Endothelial cell of umbilical vein (primary cell): Measurements from ENCODE around the gene RANBP1. TPM values are rescaled to one million over a fixed set of nuclear protein-coding genes. Genes with fewer than 3 reads are reported as not detected.

Source experiments
- BruUV-seq: library from RNA; stranded (reverse); fragments of 400-500 nt; replicated peaks from 2 replicates; lab custom pipeline; 2021; lab: Mats Ljungman, UMichigan
- CTCF ChIA-PET: fragments of 300-600, 350-600 bp; sonication (Branson Sonifier 250); formaldehyde crosslinking; loops from one replicate; lab custom pipeline; 2021; ENCODE audit warnings: antibody characterized with exemption, inconsistent platforms; lab: Charles Lee
- POLR2A ChIA-PET: fragments of 300-600, 350-600 bp; sonication (Branson Sonifier 250); formaldehyde crosslinking; loops from one replicate; lab custom pipeline; 2021; ENCODE audit warnings: antibody characterized with exemption, inconsistent platforms; lab: Charles Lee
- DNase-seq: peaks from one replicate; pipeline ENCODE4 v3.0.0-alpha.2; 2011; ENCODE audit warnings: low read depth, low spot score
- FAIRE-seq: peaks from 2 replicates; lab custom pipeline; 2011; peaks lifted over from hg19 to GRCh38; lab: Jason Lieb, UNC
- H2AFZ ChIP-seq: 2 replicates; pipeline ENCODE4 v1.6.0; 2012; ENCODE audit warnings: low read depth, low read length, control low read depth, inconsistent platforms
- H3K27ac ChIP-seq: 2 replicates; pipeline ENCODE4 v1.5.1; 2011; ENCODE audit warnings: low read depth, mild to moderate bottlenecking, control low read depth, low read length, moderate library complexity; ENCODE audit not compliant: insufficient read depth
- H3K27me3 ChIP-seq, 2 experiments: 2 replicates each; pipeline versions ENCODE4 v1.6.0 to v1.6.1; 2011; ENCODE audit warnings: low read length in 2 of 2, mixed read lengths in 1 of 2; ENCODE audit not compliant: control insufficient read depth in 2 of 2, insufficient read depth in 2 of 2
- H3K36me3 ChIP-seq, 2 experiments: 2 replicates in 1 of 2; 3 replicates in 1 of 2; pipeline ENCODE4 v1.5.1; 2011; ENCODE audit warnings: low read length in 2 of 2, mild to moderate bottlenecking in 1 of 2, moderate library complexity in 1 of 2; ENCODE audit not compliant: control insufficient read depth in 2 of 2, insufficient read depth in 2 of 2; ENCODE audit errors: extremely low read depth in 1 of 2
- H3K4me1 ChIP-seq: 3 replicates; pipeline ENCODE4 v1.5.1; 2011; ENCODE audit warnings: mild to moderate bottlenecking, low read length; ENCODE audit not compliant: control insufficient read depth, insufficient read depth; ENCODE audit errors: extremely low read depth
- H3K4me2 ChIP-seq: 2 replicates; pipeline ENCODE4 v1.6.1; 2011; ENCODE audit warnings: low read length, control low read depth, mixed read lengths; ENCODE audit not compliant: insufficient read depth
- H3K4me3 ChIP-seq, 3 experiments: fragments of 200-600 bp in 1 of 3; sonication (generic), shearing (Covaris generic) in 1 of 3; replicated peaks in 1 of 3; 2 replicates each; pipeline ENCODE4 v1.5.1; 2011 to 2016; ENCODE audit warnings: control low read depth in 3 of 3, low read length in 3 of 3, mild to moderate bottlenecking in 2 of 3, inconsistent platforms in 1 of 3, low read depth in 1 of 3, moderate library complexity in 1 of 3; ENCODE audit not compliant: insufficient read depth in 1 of 3
- H3K79me2 ChIP-seq: 2 replicates; pipeline ENCODE4 v1.6.0; 2012; ENCODE audit warnings: low read length, inconsistent platforms; ENCODE audit not compliant: control insufficient read depth, insufficient read depth
- H3K9ac ChIP-seq: replicated peaks from 2 replicates; pipeline ENCODE3; 2011; ENCODE audit warnings: low read length, control low read depth; ENCODE audit not compliant: insufficient read depth; ENCODE audit errors: extremely low read depth
- H3K9me1 ChIP-seq: replicated peaks from 3 replicates; pipeline ENCODE4 v1.6.0; 2011; ENCODE audit warnings: mild to moderate bottlenecking, low read length; ENCODE audit not compliant: control insufficient read depth, insufficient read depth; ENCODE audit errors: extremely low read depth
- H3K9me3 ChIP-seq: replicated peaks from 2 replicates; pipeline ENCODE4 v1.5.1; 2012; ENCODE audit warnings: low read length, inconsistent platforms; ENCODE audit not compliant: control insufficient read depth, insufficient read depth
- H4K20me1 ChIP-seq: replicated peaks from 2 replicates; pipeline ENCODE3; 2011; ENCODE audit warnings: mild to moderate bottlenecking, low read length; ENCODE audit not compliant: control insufficient read depth, insufficient read depth; ENCODE audit errors: extremely low read depth
- CTCF ChIP-seq, 2 donors: IDR thresholded peaks; 1 replicate in 1 of 2; 2 replicates in 1 of 2; pipeline ENCODE4 v1.5.1; 2011; ENCODE audit warnings: low read length in 2 of 2, mild to moderate bottlenecking in 2 of 2, moderate library complexity in 2 of 2, control low read depth in 1 of 2, inconsistent platforms in 1 of 2, low read depth in 1 of 2; ENCODE audit not compliant: insufficient read depth in 1 of 2; ENCODE audit errors: extremely low read depth in 1 of 2
- EZH2 ChIP-seq: IDR thresholded peaks from 2 replicates; pipeline ENCODE4 v1.6.1; 2012; ENCODE audit warnings: borderline replicate concordance, low read depth, mild to moderate bottlenecking, moderate library complexity, low read length, inconsistent platforms; ENCODE audit not compliant: severe bottlenecking
- FOS ChIP-seq: IDR thresholded peaks from 2 replicates; pipeline ENCODE4 v1.6.1; 2011; ENCODE audit warnings: mild to moderate bottlenecking, low read length, moderate library complexity, borderline replicate concordance; ENCODE audit not compliant: insufficient read depth
- GATA2 ChIP-seq: IDR thresholded peaks from 2 replicates; pipeline ENCODE4 v1.7.0; 2011; ENCODE audit warnings: low read depth, mild to moderate bottlenecking, moderate library complexity, mixed read lengths, low read length; ENCODE audit not compliant: insufficient read length, insufficient read depth
- JUN ChIP-seq: IDR thresholded peaks from 2 replicates; pipeline ENCODE4 v1.6.1; 2011; ENCODE audit warnings: borderline replicate concordance, low read depth; ENCODE audit not compliant: insufficient read length, insufficient read depth
- MAX ChIP-seq: IDR thresholded peaks from 2 replicates; pipeline ENCODE4 v1.6.1; 2011; ENCODE audit not compliant: insufficient read depth, insufficient read length
- MYC ChIP-seq: IDR thresholded peaks from one replicate; pipeline ENCODE4 v1.6.1; 2011; ENCODE audit warnings: mild to moderate bottlenecking, low read depth, low read length
- POLR2A ChIP-seq: IDR thresholded peaks from 2 replicates; pipeline ENCODE4 v1.6.1; 2012; ENCODE audit warnings: low read depth, mild to moderate bottlenecking, control low read depth, low read length
- POLR2AphosphoS5 ChIP-seq: IDR thresholded peaks from 2 replicates; pipeline ENCODE4 v1.6.1; 2012; ENCODE audit warnings: low read depth, mild to moderate bottlenecking, control low read depth, low read length, moderate library complexity; ENCODE audit not compliant: insufficient read depth
- dilution Hi-C: fragments of 300-500 bp; cut with MboI; formaldehyde crosslinking; loops from one replicate; pipeline ENCODE4 v1.15.0; 2019; ENCODE audit warnings: low sequenced_read_pairs; ENCODE audit not compliant: extremely low pct_ligation_motif_present
- intact Hi-C: fragments of 100-400 bp; cut with micrococcal nuclease; formaldehyde crosslinking; loops from one replicate; pipeline ENCODE4 v1.10.0; 2022
- polyA plus RNA-seq, 4 experiments: library from polyadenylated mRNA; depleted of rRNA in 3 of 4; stranded (reverse) in 3 of 4; unstranded in 1 of 4; fragments of >200 nt; gene quantifications; 2 replicates each; pipeline versions ENCODE4 v1.2.1 to v1.2.3, GENCODE V29; 2011 to 2012; ENCODE audit warnings: missing spikeins in 1 of 4
- total RNA-seq: library from RNA; stranded (reverse); gene quantifications from 2 replicates; pipeline ENCODE4 v1.2.3, GENCODE V29; 2021

Gene RANBP1
- total and polyA plus RNA-seq, 2 donors (not counting 3 experiments of a cell fraction or from before 2014, with no cell fraction given): 228 to 247 TPM

- Histone ChIP-seq H3K27me3 (no peaks in the 10 kb centered on the region), H3K79me2 (no peaks in the 10 kb centered on the region), H3K4me2 (no peak overlapping the region), H3K9me1 (no peaks in the 10 kb centered on the region), H4K20me1 (no peaks in the 10 kb centered on the region), H3K27ac (no peak overlapping the region), H3K9ac (no peak overlapping the region), H2AFZ (no peak overlapping the region), H3K36me3 (no peaks in the 10 kb centered on the region), H3K4me1 (no peaks in the 10 kb centered on the region), H3K9me3 (no peaks in the 10 kb centered on the region), H3K4me3 (no peak overlapping the region)
- BruUV-seq: no TSS peak
- POLR2A ChIA-PET: no interaction called here
- no peak for DNase-seq
- intact Hi-C loops: no loop called here
- TF ChIP-seq MYC (no peak), EZH2 (no peak), POLR2AphosphoS5 (no peak), GATA2 (no peak), FOS (no peak), POLR2A (no peak), JUN (no peak), CTCF (IDR thresholded peaks at IDR 0.05; ENCODE audit: extremely low read depth in 1 of 2, insufficient read depth in 1 of 2, low read depth in 1 of 2, low read length in 2 of 2) (no peak), MAX (no peak)
- CTCF ChIA-PET: no interaction called here
- dilution Hi-C loops: no loop called here
- FAIRE-seq: no peak
Measured at GRCh38 chr22:20169253-20169822, 53.4 kb downstream of the RANBP1 start.
